OCI-LY7 (cell line): Measurements from ENCODE around the gene NDRG2. TPM values are rescaled to one million over a fixed set of nuclear protein-coding genes. Genes with fewer than 3 reads are reported as not detected.

Experiments used
- BruUV-seq: library from RNA; stranded (reverse); fragments of 400-500 nt; replicated peaks from 2 replicates; lab custom pipeline; 2021; lab: Mats Ljungman, UMichigan
- CTCF ChIA-PET: fragments of 300-600 bp; sonication (Branson Sonifier 250); formaldehyde crosslinking; loops from one replicate; lab custom pipeline; 2022; ENCODE audit warnings: antibody characterized with exemption; ENCODE audit not compliant: unreplicated experiment; lab: Charles Lee
- POLR2A ChIA-PET: fragments of 300-600 bp; sonication (Branson Sonifier 250); formaldehyde crosslinking; loops from one replicate; lab custom pipeline; 2022; ENCODE audit warnings: antibody characterized with exemption; lab: Charles Lee
- DNase-seq: peaks from one replicate; pipeline ENCODE4 v3.0.0-alpha.2; 2015; ENCODE audit warnings: low spot score
- H2AFZ ChIP-seq: fragments of 200-600 bp; sonication (generic), shearing (Covaris generic); 2 replicates; pipeline ENCODE4 v1.6.1; 2014; ENCODE audit warnings: mild to moderate bottlenecking, antibody characterized with exemption, low read length, moderate library complexity
- H3K27ac ChIP-seq: fragments of 200-600 bp; sonication (generic); 2 replicates; pipeline ENCODE4 v1.5.1; 2014; ENCODE audit warnings: mixed run types, low read depth, mild to moderate bottlenecking, moderate library complexity, low read length, inconsistent platforms; ENCODE audit not compliant: poor library complexity, severe bottlenecking
- H3K36me3 ChIP-seq: fragments of 200-600 bp; sonication (generic); 2 replicates; pipeline ENCODE4 v1.6.1; 2014; ENCODE audit warnings: mild to moderate bottlenecking, antibody characterized with exemption, low read length, moderate library complexity, mixed read lengths; ENCODE audit not compliant: insufficient read depth
- H3K4me1 ChIP-seq: fragments of 200-600 bp; sonication (generic); 2 replicates; pipeline ENCODE4 v1.5.1; 2014; ENCODE audit warnings: mild to moderate bottlenecking, low read length; ENCODE audit not compliant: insufficient read depth, poor library complexity, severe bottlenecking
- H3K4me2 ChIP-seq: fragments of 200-600 bp; sonication (generic); 2 replicates; pipeline ENCODE4 v1.6.1; 2014; ENCODE audit warnings: mild to moderate bottlenecking, low read length
- H3K4me3 ChIP-seq: fragments of 200-600 bp; sonication (generic); 2 replicates; pipeline ENCODE4 v1.5.1; 2014; ENCODE audit warnings: mild to moderate bottlenecking, low read depth, low read length; ENCODE audit not compliant: poor library complexity, severe bottlenecking
- H3K79me2 ChIP-seq: fragments of 200-600 bp; sonication (generic); 2 replicates; pipeline ENCODE4 v1.6.1; 2016; ENCODE audit warnings: low read depth, mild to moderate bottlenecking, low read length, moderate library complexity, mixed read lengths; ENCODE audit not compliant: insufficient read depth
- H3K9me2 ChIP-seq: fragments of 200-600 bp; sonication (generic); 2 replicates; pipeline ENCODE4 v1.6.1; 2016; ENCODE audit warnings: mild to moderate bottlenecking, low read length, mixed read lengths; ENCODE audit not compliant: insufficient read depth
- H3K9me3 ChIP-seq: fragments of 200-600 bp; sonication (generic); 2 replicates; pipeline ENCODE4 v1.6.1; 2014; ENCODE audit warnings: mild to moderate bottlenecking, mixed run types, low read length, mixed read lengths
- H4K20me1 ChIP-seq: fragments of 200-600 bp; sonication (generic); 2 replicates; pipeline ENCODE4 v1.6.1; 2014; ENCODE audit warnings: mild to moderate bottlenecking, antibody characterized with exemption, low read length, moderate library complexity, mixed read lengths; ENCODE audit not compliant: insufficient read depth
- EZH2phosphoT487 ChIP-seq: fragments of 200-600 bp; sonication (generic); IDR thresholded peaks from 2 replicates; pipeline ENCODE4 v1.6.1; 2018; ENCODE audit warnings: low read depth, borderline replicate concordance, mild to moderate bottlenecking, mixed run types, antibody characterized with exemption, low read length, moderate library complexity, mixed read lengths
- intact Hi-C: fragments of 100-400 bp; cut with micrococcal nuclease; formaldehyde crosslinking; loops from one replicate; pipeline ENCODE4 v1.10.0; 2022; ENCODE audit not compliant: unreplicated experiment
- total RNA-seq, 2 experiments: library from RNA; depleted of rRNA in 1 of 2; stranded (reverse); fragments of >200 nt in 1 of 2; shearing (Covaris generic) in 1 of 2; gene quantifications; 2 replicates each; pipeline ENCODE4 v1.2.3, GENCODE V29; 2014 to 2022
- TF ChIP-seq, protein P1 (sequence below): fragments of 200-600 bp; sonication (generic); conservative IDR thresholded peaks from 2 replicates; pipeline ENCODE4 v1.5.1; 2014; ENCODE audit warnings: mild to moderate bottlenecking, antibody characterized with exemption, low read length, moderate library complexity, mixed read lengths

Gene NDRG2
- total RNA-seq, 2 experiments from 2014 or later: not detected

DNA sequence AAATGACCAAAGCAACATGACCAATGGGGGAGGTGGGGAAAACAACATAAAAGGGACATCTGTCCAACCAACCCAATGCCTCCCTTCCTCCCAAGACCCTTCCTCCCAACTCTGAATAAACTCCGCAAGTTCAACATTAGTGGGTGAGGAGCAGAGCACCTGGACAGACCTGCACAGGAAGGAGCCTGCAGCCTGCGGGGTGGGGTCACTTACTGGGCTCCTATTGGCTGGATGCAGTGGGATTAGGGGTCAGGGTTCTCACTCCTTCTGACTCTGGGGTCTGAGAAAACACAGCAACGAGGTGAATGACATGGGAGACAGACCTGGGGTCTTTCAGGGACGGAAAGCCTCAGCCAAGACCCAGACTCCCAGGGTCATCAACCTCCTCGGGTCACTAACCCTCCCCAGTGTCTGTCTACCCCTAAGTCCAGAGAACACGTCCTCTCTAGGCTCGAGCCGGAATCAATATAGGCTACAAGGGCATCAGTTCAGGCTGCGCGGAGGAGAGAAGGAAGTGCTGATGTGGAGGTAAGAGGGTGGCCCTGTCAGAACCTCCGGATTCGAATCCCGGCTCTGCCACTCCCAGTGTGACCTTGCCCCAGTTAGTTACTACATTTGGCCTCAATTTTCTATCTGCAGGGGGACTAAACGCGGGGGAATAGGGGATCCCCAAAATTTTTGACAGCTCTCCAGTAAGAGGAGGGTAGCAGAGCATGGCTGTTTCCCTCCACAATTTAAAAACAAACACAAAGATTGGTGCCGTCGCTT lies 860 bp downstream of the NDRG2 start:
- no peak for DNase-seq
- no peaks in the 10 kb centered on the region for H3K4me1 ChIP-seq

DNA sequence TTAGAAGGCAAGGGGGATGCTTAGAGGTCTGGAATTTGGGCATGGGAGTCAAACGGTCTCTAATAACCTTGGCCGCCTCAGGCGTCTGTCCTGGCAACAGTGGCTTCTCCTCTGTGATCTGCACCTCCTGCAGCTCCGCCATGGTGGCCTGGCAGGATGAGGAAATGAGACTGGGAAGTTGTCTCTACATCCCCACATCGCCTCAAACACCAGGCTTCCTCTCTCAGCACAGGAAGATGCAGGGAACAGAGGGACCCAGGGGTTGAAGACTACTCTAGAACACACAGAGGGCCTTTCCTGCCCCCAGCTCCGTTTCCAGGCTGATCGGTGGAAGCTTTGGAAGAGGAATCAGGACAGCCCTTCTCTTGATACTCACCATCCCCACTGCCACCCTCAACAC lies 1.7 kb downstream of the NDRG2 start:
- H3K4me2 ChIP-seq: no peak overlapping the region
- TF ChIP-seq EZH2phosphoT487: no peak
- TF ChIP-seq, protein P1, sequence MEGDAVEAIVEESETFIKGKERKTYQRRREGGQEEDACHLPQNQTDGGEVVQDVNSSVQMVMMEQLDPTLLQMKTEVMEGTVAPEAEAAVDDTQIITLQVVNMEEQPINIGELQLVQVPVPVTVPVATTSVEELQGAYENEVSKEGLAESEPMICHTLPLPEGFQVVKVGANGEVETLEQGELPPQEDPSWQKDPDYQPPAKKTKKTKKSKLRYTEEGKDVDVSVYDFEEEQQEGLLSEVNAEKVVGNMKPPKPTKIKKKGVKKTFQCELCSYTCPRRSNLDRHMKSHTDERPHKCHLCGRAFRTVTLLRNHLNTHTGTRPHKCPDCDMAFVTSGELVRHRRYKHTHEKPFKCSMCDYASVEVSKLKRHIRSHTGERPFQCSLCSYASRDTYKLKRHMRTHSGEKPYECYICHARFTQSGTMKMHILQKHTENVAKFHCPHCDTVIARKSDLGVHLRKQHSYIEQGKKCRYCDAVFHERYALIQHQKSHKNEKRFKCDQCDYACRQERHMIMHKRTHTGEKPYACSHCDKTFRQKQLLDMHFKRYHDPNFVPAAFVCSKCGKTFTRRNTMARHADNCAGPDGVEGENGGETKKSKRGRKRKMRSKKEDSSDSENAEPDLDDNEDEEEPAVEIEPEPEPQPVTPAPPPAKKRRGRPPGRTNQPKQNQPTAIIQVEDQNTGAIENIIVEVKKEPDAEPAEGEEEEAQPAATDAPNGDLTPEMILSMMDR: no peak
- H4K20me1 ChIP-seq: no peaks in the 10 kb centered on the region
- H3K9me3 ChIP-seq: no peaks in the 10 kb centered on the region
- H3K4me1 ChIP-seq: no peaks in the 10 kb centered on the region
- H3K36me3 ChIP-seq: no peaks in the 10 kb centered on the region
- no peak for DNase-seq
- H3K27ac ChIP-seq: no peak overlapping the region
- intact Hi-C loops: no loop called here
- no TSS peak for BruUV-seq
- ChIA-PET CTCF (interaction anchor here (0.6 kb wide), 1 partner anchor 418 kb away, joined by 3 read pairs; no protein-coding TSS in a partner anchor), POLR2A (no interaction called here)
- H3K4me3 ChIP-seq: no peak overlapping the region
- no peaks in the 10 kb centered on the region for H3K79me2 ChIP-seq
- no peak overlapping the region for H2AFZ ChIP-seq
- H3K9me2 ChIP-seq: no peaks in the 10 kb centered on the region

More for the DNA sequence above, 860 bp downstream of the NDRG2 start:
- Histone ChIP-seq H4K20me1 (no peaks in the 10 kb centered on the region), H3K79me2 (no peaks in the 10 kb centered on the region), H3K4me3 (no peak overlapping the region), H3K9me2 (no peaks in the 10 kb centered on the region), H3K4me2 (no peak overlapping the region), H3K36me3 (no peaks in the 10 kb centered on the region), H3K27ac (no peak overlapping the region), H2AFZ (no peak overlapping the region), H3K9me3 (no peaks in the 10 kb centered on the region)
- intact Hi-C loops: no loop called here
- no TSS peak for BruUV-seq
- ChIA-PET CTCF (interaction anchor here (0.6 kb wide), 1 partner anchor 419 kb away, joined by 3 read pairs; no protein-coding TSS in a partner anchor), POLR2A (no interaction called here)
- TF ChIP-seq, protein P1: no peak
- TF ChIP-seq EZH2phosphoT487: no peak

DNA sequence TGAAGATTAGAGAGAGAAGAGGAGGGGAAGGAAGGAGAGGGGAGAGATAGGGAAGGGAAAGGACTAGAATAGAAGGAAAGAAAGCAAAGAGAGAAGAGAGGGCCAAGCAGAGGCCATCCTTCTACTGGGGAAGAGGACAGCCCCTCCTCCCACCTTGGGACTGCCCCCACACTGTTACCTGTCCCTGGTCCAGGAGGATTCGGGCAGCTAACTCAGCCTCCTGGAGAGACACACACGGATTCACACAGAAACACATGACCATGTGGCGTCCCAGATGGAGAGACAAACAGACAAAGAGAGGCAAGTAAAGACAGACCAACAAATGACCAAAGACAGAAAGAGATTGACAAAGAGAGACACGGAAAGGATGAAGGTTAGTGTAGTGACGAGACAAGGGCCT lies 2.2 kb downstream of the NDRG2 start:
- Histone ChIP-seq H3K27ac (no peak overlapping the region), H3K9me2 (no peaks in the 10 kb centered on the region), H4K20me1 (no peaks in the 10 kb centered on the region), H3K4me3 (no peak overlapping the region), H3K4me2 (no peak overlapping the region), H3K36me3 (no peaks in the 10 kb centered on the region), H3K4me1 (no peaks in the 10 kb centered on the region), H2AFZ (no peak overlapping the region), H3K79me2 (no peaks in the 10 kb centered on the region), H3K9me3 (no peaks in the 10 kb centered on the region)
- ChIA-PET POLR2A (no interaction called here), CTCF (no interaction called here)
- no TSS peak for BruUV-seq
- TF ChIP-seq EZH2phosphoT487: no peak
- TF ChIP-seq, protein P1: no peak
- intact Hi-C loops: no loop called here
- DNase-seq: no peak
